NCI-H187 (cell line): ENCODE measurements around the gene ST14.
A peak's percentile ranks its signal among the peaks of the same experiment; 100 is the strongest.
"Not testable (repeated sequence)": the region's sequence is repeated elsewhere in the genome, so short reads cannot be mapped to it uniquely, and the experiment has no call there.

Experiments
- DNase-seq, 2 experiments: peaks; one replicate each; lab custom pipeline; 2025; lab: John Stamatoyannopoulos, UW

Gene ST14

GRCh38 chr11:130164221-130164570 lies 4.6 kb downstream of the ST14 start:
- DNase-seq = no peak

- DNase-seq = no peak
Measured at GRCh38 chr11:130165601-130166456, 6.2 kb downstream of the ST14 start.

GRCh38 chr11:130166457-130166784 lies 6.8 kb downstream of the ST14 start:
- DNase-seq = no peak

- DNase-seq = no peak
Measured at GRCh38 chr11:130167146-130167545, 7.6 kb downstream of the ST14 start.

DNA sequence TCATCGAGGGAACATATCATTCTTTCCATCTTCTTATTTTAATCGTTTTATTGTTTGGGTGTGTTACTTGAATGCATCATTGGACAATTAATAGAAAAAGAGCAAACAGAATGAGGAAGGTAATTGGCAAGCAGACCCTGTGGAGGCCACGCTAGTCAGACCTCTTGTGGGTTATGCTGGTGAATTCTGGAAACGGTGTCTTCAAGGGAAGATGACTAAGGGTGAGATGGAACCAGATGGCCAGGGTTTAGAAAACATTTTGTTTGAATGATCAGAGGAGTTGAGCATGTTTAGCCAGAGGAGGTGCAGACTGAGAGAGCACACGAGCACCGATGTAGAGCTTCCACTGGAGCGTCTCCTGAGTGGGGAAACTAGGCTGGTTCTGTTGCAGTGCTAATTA lies 8.5 kb downstream of the ST14 start:
- no peak for DNase-seq

DNA sequence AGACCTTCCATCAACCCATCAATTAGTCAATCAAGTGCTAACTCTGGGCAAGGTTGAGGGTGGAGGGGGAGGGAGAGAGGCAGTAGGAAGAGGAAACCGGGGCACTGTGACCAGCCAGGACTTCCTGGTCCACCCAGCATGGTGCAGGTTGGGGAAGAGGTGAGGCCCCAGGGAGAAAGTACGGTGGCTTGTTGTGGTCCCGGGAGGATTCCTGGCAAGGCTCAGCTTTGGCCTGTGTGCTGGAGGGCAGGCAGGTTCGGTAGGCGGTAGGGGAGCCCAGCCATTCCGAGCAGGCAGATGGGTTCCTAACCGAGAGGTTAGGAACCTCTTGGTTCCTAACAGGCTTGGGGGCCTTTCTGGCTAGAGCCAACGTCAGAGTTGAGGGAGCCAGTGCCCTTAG lies 10.8 kb downstream of the ST14 start:
- DNase-seq = no peak

GRCh38 chr11:130171534-130171933 lies 12.0 kb downstream of the ST14 start:
- DNase-seq = no peak

GRCh38 chr11:130172001-130172400 lies 12.4 kb downstream of the ST14 start:
- DNase-seq = not testable (repeated sequence)

GRCh38 chr11:130174642-130175041 lies 15.1 kb downstream of the ST14 start:
- DNase-seq = no peak

- DNase-seq = no peak
Measured at GRCh38 chr11:130175898-130176297, 16.3 kb downstream of the ST14 start.

DNA sequence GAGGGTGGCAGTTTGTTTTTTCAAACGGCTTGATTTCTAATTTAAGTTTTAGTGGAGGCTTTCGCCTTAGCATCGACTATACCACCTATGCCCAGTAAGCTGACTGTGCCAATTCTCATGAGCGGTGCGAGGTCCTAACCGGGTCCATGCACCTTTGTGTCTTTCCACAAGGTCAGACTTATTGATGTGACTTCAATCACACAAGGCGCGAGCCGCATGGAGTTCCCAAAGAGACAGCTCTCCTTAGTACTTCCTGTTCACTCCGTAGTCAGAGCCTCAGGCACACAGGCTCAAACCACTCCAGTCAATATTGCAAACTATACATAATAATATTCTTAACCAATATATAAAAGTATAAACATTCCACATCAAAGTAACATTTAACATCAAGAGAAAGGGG lies 18.2 kb downstream of the ST14 start:
- DNase-seq = no peak

DNA sequence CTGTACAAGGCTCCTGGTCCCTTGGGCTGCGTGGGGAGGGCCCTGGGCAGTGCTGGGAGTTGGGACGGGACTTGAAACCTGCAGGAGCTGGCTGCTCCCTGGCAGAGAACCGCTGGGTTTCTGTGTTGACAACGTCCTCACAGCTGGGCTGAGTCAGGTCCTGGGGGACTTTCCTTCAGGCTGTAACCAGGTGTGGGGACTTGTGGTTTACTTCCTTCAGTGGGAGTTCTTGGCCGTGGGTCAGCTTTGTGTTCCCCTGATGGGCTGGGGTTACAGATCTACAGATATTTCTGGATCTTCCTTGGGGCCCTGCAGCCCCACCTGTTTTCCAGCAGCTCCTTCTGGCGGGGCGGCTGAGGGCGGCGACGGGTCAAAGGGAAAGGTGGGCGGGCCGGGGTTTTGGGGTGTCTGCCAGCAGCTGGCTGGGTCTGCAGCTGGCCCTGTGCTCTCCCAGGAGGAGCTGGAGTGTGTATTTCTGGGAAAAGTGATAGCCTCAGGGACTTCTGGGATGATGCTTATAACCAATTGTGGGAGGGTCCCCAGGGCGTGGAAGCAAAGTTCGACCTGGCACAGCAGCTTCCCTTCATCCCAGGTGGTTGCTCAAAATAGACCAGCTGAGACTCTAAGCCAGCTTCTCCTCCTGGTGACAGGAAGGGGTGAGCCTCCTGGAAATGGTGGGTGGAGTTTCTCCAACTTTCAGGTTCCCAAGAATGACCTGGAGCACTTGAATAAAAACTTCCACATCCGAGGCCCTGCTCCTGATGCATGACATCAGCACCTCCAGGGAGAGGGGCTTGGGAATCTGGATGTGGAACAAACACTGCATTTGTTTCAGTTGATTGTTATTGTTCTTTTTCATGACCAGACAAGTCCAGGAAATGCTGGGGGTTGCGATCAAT lies 19.1 kb downstream of the ST14 start:
- no peak for DNase-seq

DNA sequence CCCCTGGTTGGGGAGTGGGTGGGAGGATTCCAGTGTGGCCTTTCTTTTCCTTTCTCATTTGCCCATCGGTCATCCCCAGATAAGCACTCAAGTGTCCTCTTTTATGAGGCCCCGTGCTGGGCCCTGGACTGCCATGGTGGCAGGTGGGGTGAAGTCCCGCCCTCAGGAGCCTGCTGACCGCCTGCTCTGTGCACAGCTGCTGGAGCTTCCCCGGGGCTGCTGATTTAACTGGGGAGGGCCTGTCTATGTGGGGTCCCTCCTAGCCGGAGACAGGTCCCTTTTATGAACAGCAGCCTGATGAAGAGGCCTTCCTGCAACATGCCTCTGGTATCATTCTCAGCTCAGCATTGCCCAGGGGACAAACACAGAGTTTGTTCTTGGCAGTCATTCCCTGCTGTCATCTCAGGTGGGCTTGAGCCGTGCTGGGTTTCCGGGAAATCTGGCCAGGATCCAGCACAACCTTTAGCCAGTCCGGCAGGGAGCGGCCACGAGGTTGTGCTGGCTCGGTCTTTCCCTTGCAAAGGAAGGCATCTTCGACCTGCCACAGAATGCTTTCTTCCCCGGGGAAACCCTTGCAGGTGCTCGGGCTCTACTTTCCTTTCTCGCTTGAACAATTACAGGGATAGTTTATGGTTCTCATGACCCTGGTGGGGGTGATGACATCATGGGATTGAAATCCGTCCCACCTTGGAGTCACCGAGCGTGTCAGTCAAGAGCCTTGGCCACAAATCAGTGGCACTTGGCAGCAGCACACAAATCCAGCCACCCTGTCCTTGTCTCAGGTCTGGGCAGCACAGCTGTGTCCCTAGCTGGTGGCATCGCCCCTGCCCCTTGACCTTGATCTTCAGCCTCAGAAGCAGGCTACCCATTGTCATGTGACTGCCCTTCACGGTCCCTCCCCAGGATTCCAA lies 20.1 kb downstream of the ST14 start:
- peak; percentile 35 to 48 for DNase-seq

DNA sequence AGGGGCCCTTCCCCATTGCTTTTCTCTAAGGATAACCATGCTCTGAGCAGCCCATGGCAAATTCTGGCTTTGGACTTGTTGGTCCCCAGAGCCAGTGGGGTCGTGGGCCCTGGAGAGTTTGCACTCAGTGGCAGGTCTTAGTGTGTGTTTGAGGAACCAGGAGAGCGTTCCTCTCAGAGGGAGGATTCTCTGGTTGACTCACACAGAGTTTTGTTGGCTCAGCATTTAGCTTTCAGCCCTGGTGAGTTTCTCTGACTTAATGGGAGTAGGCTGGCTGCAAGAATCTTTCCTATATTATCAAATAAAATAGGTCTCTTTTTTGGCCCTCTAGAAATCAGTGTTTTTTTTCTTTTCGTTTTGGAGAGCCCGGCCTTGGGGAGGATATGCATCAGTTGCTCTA lies 20.9 kb downstream of the ST14 start:
- DNase-seq = no peak

DNA sequence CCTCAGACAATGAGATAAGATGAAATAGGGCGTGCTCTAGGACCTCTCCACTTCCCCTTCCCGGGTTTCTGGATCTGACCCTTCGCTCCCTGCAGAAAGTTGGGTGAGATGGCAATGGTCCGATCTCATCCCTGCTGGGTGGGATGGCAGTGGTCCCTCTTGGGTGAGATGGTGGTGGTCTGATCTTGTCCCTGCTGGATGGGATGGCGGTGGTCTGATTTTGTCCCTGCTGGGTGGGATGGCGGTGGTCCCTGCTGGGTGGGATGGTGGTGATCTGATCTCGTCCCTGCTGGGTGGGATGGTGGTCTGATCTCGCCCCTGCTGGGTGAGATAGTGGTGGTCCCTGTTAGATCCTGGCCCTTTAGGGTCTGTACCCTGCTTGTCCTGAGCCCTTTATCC lies 21.3 kb downstream of the ST14 start:
- no peak for DNase-seq

GRCh38 chr11:130181295-130182272 lies 22.0 kb downstream of the ST14 start:
- peak; percentile 42 to 51 for DNase-seq

DNA sequence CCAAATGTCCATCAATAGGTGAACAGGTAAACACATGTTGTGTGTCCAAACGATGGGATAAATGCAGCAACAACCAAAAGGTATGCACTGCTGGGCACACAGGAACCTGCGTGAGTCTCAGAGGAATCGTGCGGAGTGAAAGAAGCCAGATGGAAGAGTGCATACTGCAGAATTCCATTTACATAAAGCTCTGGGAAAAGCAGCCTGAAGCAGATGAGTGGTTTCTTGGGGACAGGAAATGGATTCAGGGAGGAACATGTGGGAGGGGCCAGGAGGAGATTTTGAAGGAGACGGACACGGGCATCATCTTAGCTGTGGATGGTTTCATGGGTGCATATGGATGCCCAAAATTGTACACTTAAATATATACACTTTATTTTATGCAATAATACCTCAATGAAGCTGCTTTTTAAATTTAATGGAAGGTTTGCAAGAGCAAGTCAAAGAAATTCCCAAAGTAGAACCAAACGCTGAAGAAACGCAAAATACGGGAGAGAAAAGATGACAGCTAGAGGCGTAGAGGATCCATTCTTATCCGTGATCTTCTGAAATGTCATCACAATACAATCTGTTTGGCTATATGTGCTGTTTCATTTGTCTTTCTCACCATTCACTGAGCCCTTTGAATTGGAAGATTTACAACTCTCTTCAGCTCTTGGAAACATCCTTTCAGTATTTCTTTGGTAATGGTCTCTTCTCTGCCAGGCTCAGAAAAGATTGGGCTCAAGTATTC lies 24.5 kb downstream of the ST14 start:
- no peak for DNase-seq

- no peak for DNase-seq
Measured at GRCh38 chr11:130187096-130187495, 27.5 kb downstream of the ST14 start.

DNA sequence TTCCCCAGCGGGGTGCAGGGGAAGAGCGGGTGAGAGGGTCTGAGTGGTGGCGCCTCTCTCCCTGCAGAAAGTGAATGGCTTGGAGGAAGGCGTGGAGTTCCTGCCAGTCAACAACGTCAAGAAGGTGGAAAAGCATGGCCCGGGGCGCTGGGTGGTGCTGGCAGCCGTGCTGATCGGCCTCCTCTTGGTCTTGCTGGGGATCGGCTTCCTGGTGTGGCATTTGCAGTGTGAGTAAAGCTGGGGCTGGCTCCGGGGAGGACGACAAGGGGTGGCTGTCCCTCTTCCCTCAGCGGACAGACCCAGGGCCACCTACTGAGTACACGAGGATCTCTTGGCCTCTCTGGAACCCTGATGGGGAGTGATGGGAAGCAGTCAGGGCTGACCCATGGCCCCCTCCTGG lies 28.5 kb downstream of the ST14 start:
- DNase-seq = no peak

GRCh38 chr11:130188585-130189347 lies 29.2 kb downstream of the ST14 start:
- DNase-seq = no peak
